Stimulated activated CD8-positive, alpha-beta memory T cell treated with anti-CD3 and anti-CD28 coated beads, Interleukin-7, amount 100 ng/mL, for 48 hours (primary cell): Measurements from ENCODE around the gene RBL1.

Experiments
- DNase-seq, 2 donors: peaks; one replicate each; pipeline ENCODE4 v3.0.0-alpha.2; 2020; ENCODE audit warnings: low read depth in 1 of 2; ENCODE audit errors: extremely low read depth in 1 of 2

The RBL1 gene

DNA sequence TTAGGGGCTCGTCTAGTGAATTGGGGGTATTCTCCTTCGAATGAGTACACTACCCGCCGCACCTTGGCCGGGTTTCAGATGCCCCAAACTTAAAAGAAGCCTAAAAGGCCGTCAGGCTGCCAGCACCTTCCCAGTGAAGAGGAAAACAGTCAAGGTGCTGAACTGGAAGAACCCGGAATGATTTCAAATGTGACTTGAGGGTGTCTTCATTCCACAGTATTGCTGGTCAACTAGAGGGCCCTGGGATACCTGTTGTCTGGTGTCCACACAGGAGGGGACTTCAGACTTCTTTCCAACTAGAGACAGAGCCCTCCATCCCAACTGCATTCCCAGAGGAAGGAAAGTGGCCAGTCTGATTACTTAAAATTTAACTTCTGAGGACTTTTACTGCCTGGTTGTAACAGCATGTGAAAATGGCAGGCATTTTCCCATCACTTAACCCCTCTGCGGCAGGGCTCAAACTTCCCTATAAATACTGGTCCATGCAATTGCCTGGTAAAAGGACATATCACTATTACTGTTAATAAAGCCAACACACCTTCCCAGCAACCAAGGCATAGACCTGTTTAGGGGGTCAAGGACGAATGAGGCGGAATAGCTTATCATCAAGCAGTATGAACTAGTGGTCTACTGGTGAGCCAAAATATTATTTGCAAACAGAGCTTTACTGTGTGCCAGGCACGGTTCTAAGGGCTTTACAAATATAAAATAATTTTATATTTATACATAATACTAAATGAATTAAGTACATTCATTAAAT, 143.6 kb downstream of the RBL1 start:
- no peak for DNase-seq

DNA sequence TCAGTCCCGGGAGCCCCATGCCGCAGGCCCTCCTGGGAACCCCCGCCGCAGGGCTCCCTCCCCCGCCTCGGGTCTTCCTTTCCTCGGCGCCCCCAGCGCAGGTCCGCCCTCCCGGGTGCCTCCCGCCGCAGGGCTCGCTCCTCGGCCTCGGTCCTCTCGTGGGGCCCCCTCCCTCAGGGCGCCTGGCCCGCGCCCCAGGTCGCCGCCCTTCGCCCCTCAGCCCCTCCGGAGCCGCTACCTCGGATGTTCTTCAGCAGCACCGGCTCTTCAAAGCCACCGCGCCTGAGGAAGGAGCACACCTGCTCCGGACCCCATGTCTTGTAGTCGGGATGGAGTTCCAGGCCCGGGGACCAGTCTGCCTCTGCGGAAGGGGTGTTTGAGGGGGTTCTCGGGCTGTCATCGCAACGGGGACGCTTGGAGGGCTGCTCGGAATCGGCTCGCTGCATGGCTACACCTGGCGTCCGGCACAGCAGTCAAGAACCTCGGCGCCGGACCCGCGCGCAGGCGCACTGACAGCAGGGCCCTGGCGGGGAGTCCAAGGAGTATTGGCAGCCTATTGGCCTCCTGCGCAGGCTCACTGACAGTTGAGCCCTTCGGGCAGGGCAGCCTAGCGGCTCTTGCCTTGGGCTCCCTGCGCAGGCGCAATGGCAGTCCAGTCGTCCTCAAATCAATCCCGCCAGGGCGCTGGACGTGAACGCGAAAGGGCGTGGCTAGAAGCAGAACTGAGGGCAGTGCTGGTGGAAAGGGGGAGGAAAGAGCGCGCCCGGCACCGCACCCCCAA, 144.4 kb downstream of the RBL1 start, which contains the start of gene SAMHD1:
Gene SAMHD1 (minus strand): TSS at position 511 of the 781 bp plus-strand sequence. CDS start 65 bp downstream, at position 446.
- DNase-seq, result peak; percentile 87 to 94

DNA sequence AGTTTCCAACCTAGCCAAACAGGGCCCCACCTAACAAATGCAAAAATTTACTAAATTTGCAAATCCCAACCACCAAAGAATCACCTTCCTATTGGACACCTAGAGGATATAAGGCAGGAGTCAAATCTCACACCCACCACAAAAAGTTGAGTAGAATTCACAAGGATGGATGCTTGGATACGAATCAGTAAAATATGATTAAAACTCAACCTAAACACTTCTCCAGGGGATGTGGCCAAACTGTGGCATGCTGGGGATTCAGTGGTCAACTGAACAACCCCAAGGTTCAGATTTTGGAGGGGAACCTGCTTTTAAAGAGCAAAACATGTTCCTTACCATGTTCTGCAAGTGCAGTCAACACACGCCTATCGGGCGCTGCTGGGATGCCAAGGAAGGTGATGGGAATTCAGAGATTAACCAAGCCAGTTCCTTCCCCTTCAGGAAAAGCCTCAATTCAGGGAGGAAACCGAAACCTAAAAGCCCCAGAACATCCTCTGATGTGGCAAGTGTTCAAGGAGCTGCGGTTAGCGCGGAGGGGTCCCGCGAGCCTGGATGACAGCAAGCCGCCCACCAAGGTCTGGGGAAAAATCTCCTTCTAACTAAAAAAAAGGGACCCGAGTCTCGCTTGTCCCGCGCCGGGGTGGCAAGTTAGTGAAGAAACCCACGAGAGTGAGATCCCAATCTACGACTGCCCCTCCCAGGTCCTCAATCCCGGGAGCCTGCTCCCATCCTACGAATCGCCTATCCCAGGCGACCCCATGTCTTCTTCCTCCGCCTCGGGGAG, 145.2 kb downstream of the RBL1 start:
- peak; percentile 10 to 18 for DNase-seq
